ENCODE results near the gene KCNK13.
"Not testable (repeated sequence)": the region's sequence is repeated elsewhere in the genome, so short reads cannot be mapped to it uniquely, and the experiment has no call there.

Gene KCNK13

GRCh38 chr14:90200546-90200945 is 138.8 kb downstream of the KCNK13 start:
- not testable (repeated sequence) for DNase-seq

- DNase-seq: no peak
Observed at GRCh38 chr14:90201344-90201743, 139.6 kb downstream of the KCNK13 start.

- DNase-seq: no peak
Observed at GRCh38 chr14:90204516-90204915, 142.7 kb downstream of the KCNK13 start.

- no peak for DNase-seq
Observed at GRCh38 chr14:90213099-90213748, 151.4 kb downstream of the KCNK13 start.

- DNase-seq: no peak
Observed at GRCh38 chr14:90228478-90228877, 166.7 kb downstream of the KCNK13 start.

GRCh38 chr14:90229942-90230341 is 168.1 kb downstream of the KCNK13 start:
- not testable (repeated sequence) for DNase-seq
